Naive thymus-derived CD4-positive, alpha-beta T cell (primary cell): Measurements from ENCODE around the gene RBP3. TPM values are rescaled to one million over a fixed set of nuclear protein-coding genes. Genes with fewer than 3 reads are reported as not detected.

Experiments used
- ATAC-seq: fragments of 150-1000 bp; cut with Tn5 transposase; 2 replicates; pipeline ENCODE4 v1.10.0; 2021; ENCODE audit warnings: mild to moderate bottlenecking, moderate library complexity
- CTCF ChIA-PET: fragments of 350-600 bp; sonication (Branson Sonifier 250); formaldehyde crosslinking; loops from one replicate; lab custom pipeline; 2021; ENCODE audit warnings: antibody characterized with exemption; lab: Charles Lee
- POLR2A ChIA-PET: fragments of 350-600 bp; sonication (Branson Sonifier 250); formaldehyde crosslinking; loops from one replicate; lab custom pipeline; 2021; ENCODE audit warnings: antibody characterized with exemption, inconsistent platforms; lab: Charles Lee
- DNase-seq, 9 donors: peaks; one replicate each; pipeline versions ENCODE4 v3.0.0 to v3.0.0-alpha.2; 2020 to 2022; ENCODE audit warnings: mixed read lengths in 1 of 9
- H3K27ac ChIP-seq: one replicate; pipeline ENCODE4 v1.7.0; 2013; ENCODE audit warnings: mild to moderate bottlenecking, low read depth, low read length, moderate library complexity
- H3K27me3 ChIP-seq, 2 donors: one replicate each; pipeline ENCODE4 v1.7.0; 2013; ENCODE audit warnings: low read length in 2 of 2, mild to moderate bottlenecking in 2 of 2, moderate library complexity in 2 of 2; ENCODE audit not compliant: control insufficient read depth in 2 of 2, insufficient read depth in 2 of 2
- H3K36me3 ChIP-seq, 3 experiments: 1 replicate in 2 of 3; 2 replicates in 1 of 3; pipeline ENCODE4 v1.7.0; 2013; ENCODE audit warnings: low read length in 3 of 3, mild to moderate bottlenecking in 3 of 3, moderate library complexity in 1 of 3; ENCODE audit not compliant: insufficient read depth in 3 of 3, control insufficient read depth in 2 of 3
- H3K4me1 ChIP-seq, 2 donors: one replicate each; pipeline ENCODE4 v1.7.0; 2013; ENCODE audit warnings: low read length in 2 of 2, mild to moderate bottlenecking in 2 of 2, moderate library complexity in 1 of 2; ENCODE audit not compliant: control insufficient read depth in 2 of 2, insufficient read depth in 2 of 2
- H3K4me3 ChIP-seq: 2 replicates; pipeline ENCODE4 v1.7.0; 2013; ENCODE audit warnings: mild to moderate bottlenecking, low read length
- H3K9me3 ChIP-seq, 3 experiments: 1 replicate in 2 of 3; 2 replicates in 1 of 3; pipeline ENCODE4 v1.7.0; 2013; ENCODE audit warnings: low read length in 3 of 3; ENCODE audit not compliant: control insufficient read depth in 2 of 3
- H3K27ac Mint-ChIP-seq, 9 donors: one replicate each; pipeline ENCODE4 v1.8.0; 2020 to 2022; ENCODE audit warnings: mixed read lengths in 9 of 9, mild to moderate bottlenecking in 8 of 9, moderate library complexity in 5 of 9, inconsistent platforms in 2 of 9
- H3K27me3 Mint-ChIP-seq, 5 donors: one replicate each; pipeline ENCODE4 v1.8.0; 2021 to 2022; ENCODE audit warnings: mixed read lengths in 5 of 5, mild to moderate bottlenecking in 1 of 5
- H3K36me3 Mint-ChIP-seq, 5 donors: one replicate each; pipeline ENCODE4 v1.8.0; 2020 to 2022; ENCODE audit warnings: mixed read lengths in 5 of 5, mild to moderate bottlenecking in 3 of 5, inconsistent platforms in 1 of 5
- H3K4me1 Mint-ChIP-seq, 7 donors: one replicate each; pipeline ENCODE4 v1.8.0; 2020 to 2022; ENCODE audit warnings: mixed read lengths in 7 of 7, mild to moderate bottlenecking in 3 of 7, inconsistent platforms in 1 of 7
- H3K4me3 Mint-ChIP-seq, 10 donors: one replicate each; pipeline ENCODE4 v1.8.0; 2020 to 2022; ENCODE audit warnings: mild to moderate bottlenecking in 10 of 10, mixed read lengths in 10 of 10, moderate library complexity in 6 of 10, inconsistent platforms in 2 of 10
- H3K9me3 Mint-ChIP-seq, 11 donors: one replicate each; pipeline ENCODE4 v1.8.0; 2020 to 2022; ENCODE audit warnings: mixed read lengths in 11 of 11, mild to moderate bottlenecking in 4 of 11, inconsistent platforms in 1 of 11, moderate library complexity in 1 of 11
- intact Hi-C, 2 donors: fragments of 100-400 bp; cut with micrococcal nuclease; formaldehyde crosslinking; loops; one replicate each; pipeline ENCODE4 v1.15.1; 2023
- polyA plus RNA-seq, 2 donors: library from polyadenylated mRNA; unstranded; fragments of 300-500 nt; fragmentation: Illumina TruSeq; gene quantifications; one replicate each; pipeline ENCODE4 v1.2.3, GENCODE V29; 2021
- total RNA-seq, 6 experiments: library from RNA in 5 of 6; stranded (reverse) in 5 of 6; gene quantifications; 1 replicate in 5 of 6; 2 replicates in 1 of 6; pipeline ENCODE4 v1.2.3 and lab custom pipeline; 2021 to 2026

Gene RBP3
- total and polyA plus RNA-seq, 7 experiments from 2014 or later = not detected

DNA sequence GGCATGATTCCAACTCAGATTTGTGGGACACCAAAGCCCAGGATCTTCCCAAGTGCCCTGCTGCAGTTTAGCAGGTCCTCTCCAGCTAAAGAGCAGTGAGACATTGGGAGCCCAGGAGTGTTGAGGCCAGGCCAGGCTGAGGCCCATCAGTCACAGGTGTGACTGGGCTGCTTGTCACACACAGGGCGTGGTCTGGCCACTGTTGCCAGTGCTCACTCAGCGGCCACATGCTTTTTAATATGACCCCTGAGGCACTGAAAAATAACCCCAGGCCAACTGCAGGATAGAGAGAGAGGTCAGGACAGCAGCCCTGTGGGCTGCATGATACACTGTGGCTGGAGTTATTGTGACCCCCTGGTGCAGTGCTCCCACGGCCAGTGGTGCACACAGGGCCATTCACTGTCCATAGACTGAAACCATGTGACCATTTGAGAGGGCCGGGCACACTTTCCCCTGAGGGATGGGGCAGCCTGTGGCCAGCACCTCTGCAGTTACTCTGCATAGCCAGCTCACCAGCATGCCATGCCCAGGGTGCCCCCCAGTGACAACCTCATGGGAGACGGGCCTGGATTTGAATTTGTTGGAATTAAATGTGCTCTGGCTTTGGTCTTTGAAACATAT, 21.7 kb upstream of the RBP3 start:
- Histone ChIP-seq H3K4me1 (no peaks in the 10 kb centered on the region), H3K36me3 (no peaks in the 10 kb centered on the region), H3K9me3 (no peaks in the 10 kb centered on the region), H3K27ac (no peak overlapping the region), H3K27me3 (no peaks in the 10 kb centered on the region), H3K4me3 (no peak overlapping the region)
- DNase-seq (no peak), ATAC-seq (no peak)
- H3K27me3 Mint-ChIP-seq = peaks cover 0 to 8% (median 0%) of the 10 kb centered on the region in 5 donors
- POLR2A ChIA-PET = no interaction called here
- peaks cover 0 to 6% (median 0%) of the 10 kb centered on the region in 11 donors for H3K9me3 Mint-ChIP-seq
- CTCF ChIA-PET = no interaction called here
- H3K4me1 Mint-ChIP-seq = no peaks in the 10 kb centered on the region
- intact Hi-C loops = no loop called here
- H3K36me3 Mint-ChIP-seq = no peaks in the 10 kb centered on the region
- H3K4me3 Mint-ChIP-seq = no peak overlapping the region
- H3K27ac Mint-ChIP-seq = no peak overlapping the region

DNA sequence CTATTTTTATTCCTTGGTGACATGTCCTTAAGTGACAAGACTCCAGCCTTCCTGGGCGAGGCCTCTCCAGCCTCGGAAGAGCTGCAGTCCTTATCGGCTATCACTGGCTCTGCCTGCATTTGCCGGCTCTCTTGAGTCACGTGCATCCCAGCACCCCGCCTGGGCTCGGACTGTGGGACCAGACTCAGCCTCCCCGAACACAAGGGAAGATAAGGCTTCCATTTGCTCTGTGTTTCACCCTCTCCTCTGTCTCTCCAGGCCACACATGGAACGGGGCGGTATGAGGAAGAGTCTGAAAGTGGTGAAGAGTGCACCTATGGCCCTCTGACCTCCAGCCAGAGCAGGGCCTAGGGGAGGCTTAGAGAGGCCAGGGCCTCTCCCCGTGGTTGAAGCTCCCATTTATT, 21.2 kb upstream of the RBP3 start:
- H3K36me3 Mint-ChIP-seq = no peaks in the 10 kb centered on the region
- Histone ChIP-seq H3K9me3 (no peaks in the 10 kb centered on the region), H3K36me3 (no peaks in the 10 kb centered on the region), H3K27me3 (no peaks in the 10 kb centered on the region), H3K27ac (no peak overlapping the region), H3K4me3 (no peak overlapping the region), H3K4me1 (no peaks in the 10 kb centered on the region)
- POLR2A ChIA-PET = no interaction called here
- no peaks in the 10 kb centered on the region for H3K4me1 Mint-ChIP-seq
- no peak overlapping the region for H3K27ac Mint-ChIP-seq
- intact Hi-C loops = no loop called here
- CTCF ChIA-PET = no interaction called here
- ATAC-seq = no peak
- no peak overlapping the region for H3K4me3 Mint-ChIP-seq
- no peak for DNase-seq
- H3K9me3 Mint-ChIP-seq = peaks cover 0 to 6% (median 0%) of the 10 kb centered on the region in 11 donors
- H3K27me3 Mint-ChIP-seq = peaks cover 0 to 8% (median 0%) of the 10 kb centered on the region in 5 donors

DNA sequence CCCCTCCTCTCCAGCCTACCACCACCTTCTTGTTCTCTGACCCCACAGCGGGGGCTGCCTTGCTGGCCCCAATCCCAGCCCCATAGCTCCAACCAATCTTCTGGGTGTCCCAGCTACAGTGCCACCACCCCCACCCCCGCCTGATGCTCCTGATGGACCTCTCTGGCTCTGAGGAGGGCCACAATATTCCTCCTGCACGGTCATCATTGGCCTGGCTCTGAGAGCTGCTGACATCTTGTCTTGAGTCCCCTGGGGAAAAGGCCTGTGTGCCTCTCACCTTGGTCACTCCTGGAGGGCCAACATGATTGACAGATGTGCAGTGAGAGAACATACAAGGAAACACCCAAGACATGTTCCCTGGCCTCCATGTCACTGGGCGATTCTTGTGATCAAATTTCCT, 18.3 kb upstream of the RBP3 start:
- Histone ChIP-seq H3K27me3 (no peaks in the 10 kb centered on the region), H3K27ac (no peak overlapping the region), H3K4me1 (no peaks in the 10 kb centered on the region), H3K36me3 (no peaks in the 10 kb centered on the region), H3K9me3 (no peaks in the 10 kb centered on the region), H3K4me3 (no peak overlapping the region)
- ChIA-PET CTCF (no interaction called here), POLR2A (no interaction called here)
- Mint-ChIP-seq H3K9me3 (peaks cover 0 to 6% (median 0%) of the 10 kb centered on the region in 11 donors), H3K4me3 (no peak overlapping the region), H3K36me3 (no peaks in the 10 kb centered on the region), H3K27ac (no peak overlapping the region), H3K27me3 (peaks cover 0 to 3% (median 0%) of the 10 kb centered on the region in 5 donors), H3K4me1 (no peaks in the 10 kb centered on the region)
- ATAC-seq (no peak), DNase-seq (no peak)
- intact Hi-C loops = no loop called here

DNA sequence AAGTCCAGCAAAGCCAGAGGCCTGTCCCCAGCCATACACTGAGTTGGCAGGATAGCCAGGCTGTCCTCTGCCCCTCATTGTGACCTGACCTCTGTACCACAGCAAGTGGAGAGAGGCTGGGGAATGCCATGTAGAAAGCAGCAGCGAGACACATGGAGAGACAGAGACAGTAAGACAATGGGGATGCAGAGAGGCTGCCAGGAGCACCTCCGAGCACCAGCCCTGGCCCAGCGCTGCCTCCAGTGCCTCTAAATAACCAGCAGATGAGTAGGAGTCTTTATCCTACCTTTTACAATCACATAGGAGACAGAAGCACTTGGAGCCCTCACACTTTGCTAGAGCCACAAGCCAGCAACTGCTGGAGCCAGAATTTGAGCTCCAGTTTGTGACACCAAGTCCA, 17.8 kb upstream of the RBP3 start:
- no peak overlapping the region for H3K27ac Mint-ChIP-seq
- H3K27me3 Mint-ChIP-seq = peaks cover 0 to 3% (median 0%) of the 10 kb centered on the region in 5 donors
- H3K4me1 ChIP-seq = no peaks in the 10 kb centered on the region
- H3K4me1 Mint-ChIP-seq = no peaks in the 10 kb centered on the region
- no peaks in the 10 kb centered on the region for H3K36me3 Mint-ChIP-seq
- no peaks in the 10 kb centered on the region for H3K36me3 ChIP-seq
- no peak for DNase-seq
- ChIA-PET CTCF (no interaction called here), POLR2A (no interaction called here)
- H3K9me3 ChIP-seq = no peaks in the 10 kb centered on the region
- no peak overlapping the region for H3K4me3 Mint-ChIP-seq
- intact Hi-C loops = no loop called here
- no peak for ATAC-seq
- no peak overlapping the region for H3K4me3 ChIP-seq
- peaks cover 0 to 6% (median 0%) of the 10 kb centered on the region in 11 donors for H3K9me3 Mint-ChIP-seq
- no peak overlapping the region for H3K27ac ChIP-seq
- H3K27me3 ChIP-seq = no peaks in the 10 kb centered on the region

- CTCF ChIA-PET = interaction anchor here (0.6 kb wide), 1 partner anchor 324 kb away, joined by 3 read pairs; no protein-coding TSS in a partner anchor
- POLR2A ChIA-PET = no interaction called here
- no peaks in the 10 kb centered on the region for H3K36me3 ChIP-seq
Measured at GRCh38 chr10:47330804-47331203, 17.4 kb upstream of the RBP3 start.

GRCh38 chr10:47331491-47331890, 16.7 kb upstream of the RBP3 start:
- no peaks in the 10 kb centered on the region for H3K36me3 Mint-ChIP-seq
- H3K9me3 Mint-ChIP-seq = peaks cover 0 to 6% (median 0%) of the 10 kb centered on the region in 11 donors
- Histone ChIP-seq H3K27me3 (no peaks in the 10 kb centered on the region), H3K27ac (no peak overlapping the region), H3K4me1 (no peaks in the 10 kb centered on the region), H3K36me3 (no peaks in the 10 kb centered on the region), H3K4me3 (no peak overlapping the region), H3K9me3 (no peaks in the 10 kb centered on the region)
- no peak overlapping the region for H3K27ac Mint-ChIP-seq
- peaks cover 0 to 7% (median 0%) of the 10 kb centered on the region in 5 donors for H3K27me3 Mint-ChIP-seq
- DNase-seq (no peak), ATAC-seq (no peak)
- no peak overlapping the region for H3K4me3 Mint-ChIP-seq
- H3K4me1 Mint-ChIP-seq = no peaks in the 10 kb centered on the region
- intact Hi-C loops = no loop called here
- CTCF ChIA-PET = interaction anchor here (0.6 kb wide), 1 partner anchor 324 kb away, joined by 3 read pairs; no protein-coding TSS in a partner anchor
- POLR2A ChIA-PET = no interaction called here

More at GRCh38 chr10:47330804-47331203, 17.4 kb upstream of the RBP3 start:
- Mint-ChIP-seq H3K36me3 (no peaks in the 10 kb centered on the region), H3K9me3 (peaks cover 0 to 6% (median 0%) of the 10 kb centered on the region in 11 donors), H3K27ac (no peak overlapping the region), H3K4me3 (no peak overlapping the region), H3K27me3 (peaks cover 0 to 3% (median 0%) of the 10 kb centered on the region in 5 donors), H3K4me1 (no peaks in the 10 kb centered on the region)
- H3K9me3 ChIP-seq = no peaks in the 10 kb centered on the region
- no peak overlapping the region for H3K4me3 ChIP-seq
- DNase-seq (no peak), ATAC-seq (no peak)
- H3K27ac ChIP-seq = no peak overlapping the region
- no peaks in the 10 kb centered on the region for H3K4me1 ChIP-seq
- intact Hi-C loops = no loop called here
- H3K27me3 ChIP-seq = no peaks in the 10 kb centered on the region

GRCh38 chr10:47331954-47332353, 16.2 kb upstream of the RBP3 start:
- H3K27ac Mint-ChIP-seq = no peak overlapping the region
- H3K4me3 ChIP-seq = no peak overlapping the region
- CTCF ChIA-PET = no interaction called here
- no peaks in the 10 kb centered on the region for H3K36me3 Mint-ChIP-seq
- H3K27ac ChIP-seq = no peak overlapping the region
- no peaks in the 10 kb centered on the region for H3K4me1 ChIP-seq
- no peaks in the 10 kb centered on the region for H3K36me3 ChIP-seq
- no peaks in the 10 kb centered on the region for H3K4me1 Mint-ChIP-seq
- intact Hi-C loops = no loop called here
- H3K9me3 ChIP-seq = no peaks in the 10 kb centered on the region
- POLR2A ChIA-PET = no interaction called here
- ATAC-seq (no peak), DNase-seq (no peak)
- H3K4me3 Mint-ChIP-seq = no peak overlapping the region
- H3K27me3 ChIP-seq = no peaks in the 10 kb centered on the region
- H3K9me3 Mint-ChIP-seq = peaks cover 0 to 6% (median 0%) of the 10 kb centered on the region in 11 donors
- H3K27me3 Mint-ChIP-seq = peaks cover 0 to 7% (median 0%) of the 10 kb centered on the region in 5 donors
